IPS-15b (cell line): Measurements from ENCODE around the gene TREM2.

Experiments
- H3K27me3 ChIP-seq: one replicate; pipeline ENCODE4 v1.6.1; 2013; ENCODE audit warnings: low read length; ENCODE audit not compliant: control insufficient read depth, insufficient read depth
- H3K36me3 ChIP-seq: one replicate; pipeline ENCODE4 v1.6.1; 2013; ENCODE audit warnings: low read length; ENCODE audit not compliant: control insufficient read depth, insufficient read depth
- H3K4me1 ChIP-seq: one replicate; pipeline ENCODE4 v1.6.1; 2013; ENCODE audit warnings: mild to moderate bottlenecking, low read length; ENCODE audit not compliant: control insufficient read depth, insufficient read depth
- H3K4me3 ChIP-seq: one replicate; pipeline ENCODE4 v1.5.1; 2013; ENCODE audit warnings: low read depth, low read length
- H3K9ac ChIP-seq: one replicate; pipeline ENCODE4 v1.6.1; 2013; ENCODE audit warnings: low read depth, mild to moderate bottlenecking, low read length
- H3K9me3 ChIP-seq: one replicate; pipeline ENCODE4 v1.6.1; 2013; ENCODE audit warnings: mild to moderate bottlenecking, low read length; ENCODE audit not compliant: control insufficient read depth, insufficient read depth

The TREM2 gene

GRCh38 chr6:41162687-41163418, at the start of gene TREM2:
TREM2 (minus strand) TSS chr6:41163116; CDS start chr6:41163082, 34 bp downstream.
- no peak within 1 kb of the TSS for H3K4me3 ChIP-seq
- H3K9ac ChIP-seq, result no peak within 1 kb of the TSS
- no peaks in the 10 kb centered on the region for H3K36me3 ChIP-seq
- H3K4me1 ChIP-seq, result no peaks in the 10 kb centered on the region
- no peaks in the 10 kb centered on the region for H3K9me3 ChIP-seq
- H3K27me3 ChIP-seq, result no peaks in the 10 kb centered on the region

GRCh38 chr6:41209547-41210320, 46.8 kb upstream of the TREM2 start:
- H3K36me3 ChIP-seq, result no peaks in the 10 kb centered on the region
- no peaks in the 10 kb centered on the region for H3K4me1 ChIP-seq
- no peak overlapping the region for H3K9ac ChIP-seq
- no peak overlapping the region for H3K4me3 ChIP-seq
- H3K27me3 ChIP-seq, result no peaks in the 10 kb centered on the region
- H3K9me3 ChIP-seq, result no peaks in the 10 kb centered on the region

GRCh38 chr6:41208439-41209106, 45.7 kb upstream of the TREM2 start:
- H3K4me1 ChIP-seq, result no peaks in the 10 kb centered on the region
- no peak overlapping the region for H3K4me3 ChIP-seq

GRCh38 chr6:41204156-41204555, 41.2 kb upstream of the TREM2 start:
- Histone ChIP-seq H3K9me3 (no peaks in the 10 kb centered on the region), H3K4me3 (no peak overlapping the region), H3K9ac (no peak overlapping the region), H3K4me1 (peaks cover 3% of the 10 kb centered on the region), H3K36me3 (no peaks in the 10 kb centered on the region), H3K27me3 (no peaks in the 10 kb centered on the region)

More at GRCh38 chr6:41208439-41209106, 45.7 kb upstream of the TREM2 start:
- no peaks in the 10 kb centered on the region for H3K36me3 ChIP-seq
- H3K9me3 ChIP-seq, result no peaks in the 10 kb centered on the region
- no peak overlapping the region for H3K9ac ChIP-seq
- no peaks in the 10 kb centered on the region for H3K27me3 ChIP-seq

GRCh38 chr6:41201764-41202173, 38.9 kb upstream of the TREM2 start:
- Histone ChIP-seq H3K9ac (no peak overlapping the region), H3K4me1 (peaks cover 3% of the 10 kb centered on the region), H3K4me3 (no peak overlapping the region), H3K36me3 (no peaks in the 10 kb centered on the region), H3K9me3 (no peaks in the 10 kb centered on the region), H3K27me3 (no peaks in the 10 kb centered on the region)

- Histone ChIP-seq H3K4me1 (peaks cover 3% of the 10 kb centered on the region), H3K9ac (no peak within 1 kb of the TSS), H3K4me3 (no peak within 1 kb of the TSS)
Measured at GRCh38 chr6:41200901-41201763, 38.2 kb upstream of the TREM2 start, which contains the start of gene TREML2. TREML2 (minus strand) TSS chr6:41201149; CDS start chr6:41201008, 141 bp downstream.

GRCh38 chr6:41200296-41200900, 37.5 kb upstream of the TREM2 start:
- H3K9me3 ChIP-seq, result no peaks in the 10 kb centered on the region
- H3K4me1 ChIP-seq, result peaks cover 3% of the 10 kb centered on the region
- no peaks in the 10 kb centered on the region for H3K36me3 ChIP-seq
- no peaks in the 10 kb centered on the region for H3K27me3 ChIP-seq
- H3K4me3 ChIP-seq, result no peak overlapping the region
- no peak overlapping the region for H3K9ac ChIP-seq

More at GRCh38 chr6:41200901-41201763, 38.2 kb upstream of the TREM2 start, which contains the start of gene TREML2:
- no peaks in the 10 kb centered on the region for H3K36me3 ChIP-seq
- H3K27me3 ChIP-seq, result no peaks in the 10 kb centered on the region
- H3K9me3 ChIP-seq, result no peaks in the 10 kb centered on the region

- Histone ChIP-seq H3K27me3 (no peaks in the 10 kb centered on the region), H3K9ac (no peak overlapping the region), H3K36me3 (no peaks in the 10 kb centered on the region), H3K4me1 (peaks cover 3% of the 10 kb centered on the region), H3K4me3 (no peak overlapping the region), H3K9me3 (no peaks in the 10 kb centered on the region)
Measured at GRCh38 chr6:41199552-41200246, 36.8 kb upstream of the TREM2 start.

- H3K9ac ChIP-seq, result no peak overlapping the region
- no peaks in the 10 kb centered on the region for H3K9me3 ChIP-seq
- H3K36me3 ChIP-seq, result no peaks in the 10 kb centered on the region
- peaks cover 2% of the 10 kb centered on the region for H3K27me3 ChIP-seq
- peaks cover 3% of the 10 kb centered on the region for H3K4me1 ChIP-seq
- H3K4me3 ChIP-seq, result no peak overlapping the region
Measured at GRCh38 chr6:41197234-41197633, 34.3 kb upstream of the TREM2 start.

- Histone ChIP-seq H3K9ac (no peak overlapping the region), H3K27me3 (peaks cover 2% of the 10 kb centered on the region), H3K4me1 (no peaks in the 10 kb centered on the region), H3K36me3 (no peaks in the 10 kb centered on the region), H3K4me3 (no peak overlapping the region), H3K9me3 (peaks cover 3% of the 10 kb centered on the region)
Measured at GRCh38 chr6:41194386-41194785, 31.5 kb upstream of the TREM2 start.
